ENCODE data around the gene LRP3. TPM values are rescaled to one million over a fixed set of nuclear protein-coding genes. Genes with fewer than 3 reads are reported as not detected.

Gene LRP3
- total and polyA plus RNA-seq, 2 of the 13 experiments (the other 11 are each of a cell fraction or from before 2014, with no cell fraction given), result 17.6 to 51.6 TPM

- TF ChIP-seq PRDM4 (CRISPR knock-in tag; IDR thresholded peaks at IDR 0.05; ENCODE audit: borderline replicate concordance), result no peak
- no peak for TF ChIP-seq ZNF510 (CRISPR knock-in tag; IDR thresholded peaks at IDR 0.05; ENCODE audit: low read depth)
- no peak for TF ChIP-seq ZNF253 (CRISPR knock-in tag; IDR thresholded peaks at IDR 0.05; ENCODE audit: borderline replicate concordance)
- TF ChIP-seq MIER2 (CRISPR knock-in tag; IDR thresholded peaks at IDR 0.05), result no peak
- TF ChIP-seq ZSCAN31 (CRISPR knock-in tag; IDR thresholded peaks at IDR 0.05; ENCODE audit: low read depth), result no peak
- no peak for TF ChIP-seq NFIC (IDR thresholded peaks at IDR 0.05; ENCODE audit: low read length)
- TF ChIP-seq HNRNPLL (IDR thresholded peaks at IDR 0.05; ENCODE audit: low read depth, low read length, poor library complexity, severe bottlenecking), result no peak
- TF ChIP-seq ARNTL (CRISPR knock-in tag; IDR thresholded peaks at IDR 0.05), result no peak
- TF ChIP-seq ZBTB20 (CRISPR knock-in tag; IDR thresholded peaks at IDR 0.05; ENCODE audit: borderline replicate concordance, low read depth), result no peak
- TF ChIP-seq SP4 (CRISPR knock-in tag; IDR thresholded peaks at IDR 0.05), result peak; percentile 50; the same call in 1 of the 2 replicates
- no peak for TF ChIP-seq KLF9 (CRISPR knock-in tag; IDR thresholded peaks at IDR 0.05; ENCODE audit: low read depth)
- no peak for TF ChIP-seq ZUFSP (CRISPR knock-in tag; IDR thresholded peaks at IDR 0.05; ENCODE audit: borderline replicate concordance)
- peak; percentile 98 for TF ChIP-seq RAD21 (CRISPR knock-in tag; IDR thresholded peaks at IDR 0.05)
- no peak for TF ChIP-seq TERF1 (CRISPR knock-in tag; IDR thresholded peaks at IDR 0.05)
- no peak for TF ChIP-seq NKX3-1 (CRISPR knock-in tag; IDR thresholded peaks at IDR 0.05)
- TF ChIP-seq ZNF354B (CRISPR knock-in tag; IDR thresholded peaks at IDR 0.05), result no peak
- TF ChIP-seq ZMAT3 (CRISPR knock-in tag; conservative IDR thresholded peaks at IDR 0.05), result 0 out of 2 replicates have a peak, but pooled peaks have one; percentile 42
- peak; percentile 97 for TF ChIP-seq ZBTB7A (CRISPR knock-in tag; IDR thresholded peaks at IDR 0.05)
- no peak for TF ChIP-seq SRSF9 (IDR thresholded peaks at IDR 0.05; ENCODE audit: borderline replicate concordance, insufficient read depth, low read depth, low read length, poor library complexity, severe bottlenecking)
- TF ChIP-seq ZNF839 (CRISPR knock-in tag; IDR thresholded peaks at IDR 0.05; ENCODE audit: borderline replicate concordance), result no peak
- TF ChIP-seq ATF4 (CRISPR knock-in tag; IDR thresholded peaks at IDR 0.05), result no peak
- no peak for TF ChIP-seq MIXL1 (CRISPR knock-in tag; IDR thresholded peaks at IDR 0.05)
- TF ChIP-seq BCL6 (CRISPR knock-in tag; IDR thresholded peaks at IDR 0.05), result 0 out of 2 replicates have a peak, but pooled peaks have one; percentile 15
- no peak for TF ChIP-seq SMARCC2 (IDR thresholded peaks at IDR 0.05)
- no peak for TF ChIP-seq JUND (CRISPR knock-in tag; IDR thresholded peaks at IDR 0.05)
- no peak; the same call in 1 of the 2 replicates for TF ChIP-seq ZNF788 (CRISPR knock-in tag; IDR thresholded peaks at IDR 0.05; ENCODE audit: borderline replicate concordance)
Observed at GRCh38 chr19:33241530-33242101, 47.5 kb downstream of the LRP3 start (continued).
